Dedifferentiated amniotic fluid mesenchymal stem cell (primary cell): Measurements from ENCODE around the gene TIMM13.
A peak's percentile ranks its signal among the peaks of the same experiment; 100 is the strongest.
"Not testable (repeated sequence)": the region's sequence is repeated elsewhere in the genome, so short reads cannot be mapped to it uniquely, and the experiment has no call there.

Experiments
- DNase-seq: peaks from one replicate; pipeline ENCODE4 v3.0.0-alpha.2; 2016; ENCODE audit errors: extremely low spot score

Gene TIMM13

DNA sequence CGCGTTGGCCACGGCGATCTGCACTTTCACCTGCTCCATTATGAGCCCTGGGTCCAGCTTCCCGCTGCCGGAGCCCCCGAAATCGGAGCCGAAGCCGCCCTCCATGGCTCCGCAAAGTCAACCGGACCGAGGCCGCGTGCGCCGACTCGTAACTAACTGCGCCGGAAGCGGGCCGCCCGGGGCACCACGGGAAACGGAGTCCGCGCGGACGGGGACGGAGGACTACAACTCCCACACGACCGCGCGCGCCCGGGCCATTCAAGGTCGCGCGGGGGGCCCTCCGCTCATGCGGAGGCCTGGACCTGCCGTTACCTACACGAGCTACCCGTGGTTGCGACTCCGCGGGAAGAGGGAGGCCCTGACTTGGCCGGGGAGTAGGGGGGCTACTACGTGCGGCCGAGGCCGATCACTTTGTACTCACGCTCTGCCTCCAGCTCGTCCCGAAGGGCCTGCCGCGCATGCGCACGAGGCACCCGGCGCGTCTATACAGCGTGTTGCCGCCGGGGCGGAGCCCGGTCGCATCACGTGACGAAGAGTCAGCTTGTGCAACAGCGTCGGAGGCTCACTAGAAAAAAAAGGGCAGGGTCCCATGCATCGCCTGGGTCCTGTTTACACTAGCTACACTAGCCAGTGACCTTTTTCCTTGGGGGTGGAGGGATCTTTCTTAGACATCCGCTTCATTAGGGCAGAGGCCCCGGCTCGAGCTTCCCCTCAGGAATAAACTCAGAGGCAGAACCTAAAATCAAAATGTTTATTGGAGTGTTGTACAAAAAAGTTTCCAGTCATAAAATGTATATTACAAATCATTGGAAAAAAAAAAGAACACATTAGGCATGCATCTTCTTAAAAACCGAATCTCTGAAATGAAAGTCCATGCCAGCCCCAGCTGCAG is at the start of gene TIMM13:
TSS of gene TIMM13 (minus strand) at position 158 of the 892 bp plus-strand sequence. CDS start at position 105, 53 bp downstream.
- DNase-seq, result peak; percentile 93

- no peak for DNase-seq
Measured at GRCh38 chr19:2476451-2477140, 49.2 kb upstream of the TIMM13 start.

- DNase-seq, result peak; percentile 97
Measured at GRCh38 chr19:2475702-2476450, 48.5 kb upstream of the TIMM13 start, which contains the start of gene GADD45B. Gene GADD45B, plus strand, starts transcription at chr19:2476127. Its CDS starts 232 bp downstream, at chr19:2476359.

- peak; percentile 28 for DNase-seq
Measured at GRCh38 chr19:2475018-2475701, 47.8 kb upstream of the TIMM13 start.

DNA sequence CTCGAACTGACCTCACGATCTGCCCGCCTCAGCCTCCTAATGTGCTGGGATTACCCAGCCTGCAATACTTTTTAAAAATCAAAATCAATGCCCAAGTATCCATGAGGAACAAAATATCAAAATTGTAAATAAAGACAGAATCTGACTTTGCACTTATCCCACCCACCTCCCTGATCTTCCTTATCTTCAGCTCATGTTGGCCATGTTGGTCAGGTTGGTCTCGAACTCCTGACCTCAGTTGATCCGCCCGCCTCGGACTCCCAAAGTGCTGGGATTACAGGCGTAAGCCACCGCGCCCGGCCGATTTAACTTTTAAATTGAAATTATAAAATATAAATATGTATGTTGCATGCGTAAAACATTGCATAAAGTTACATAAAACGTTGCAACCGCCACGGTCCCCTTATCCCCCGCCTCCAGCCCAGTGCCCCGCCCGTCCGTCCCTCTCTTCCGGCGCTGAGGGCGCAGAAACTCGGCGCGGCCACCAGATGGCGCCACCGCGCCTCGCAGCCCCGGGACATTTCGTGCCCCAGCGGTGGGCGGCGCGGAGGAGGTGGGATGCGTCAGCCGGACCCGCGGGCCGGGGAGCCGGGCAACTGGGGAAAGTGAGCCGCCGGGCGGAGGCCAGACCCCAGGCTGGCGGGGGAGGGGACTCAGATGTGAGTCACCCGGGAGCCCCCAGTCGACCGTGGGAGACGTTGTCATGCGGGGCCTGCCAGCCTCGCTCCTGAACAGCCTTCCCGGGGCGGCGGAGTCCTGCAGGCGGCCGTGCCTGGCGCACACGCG is 47.0 kb upstream of the TIMM13 start:
- DNase-seq, result peak; percentile 76

- not testable (repeated sequence) for DNase-seq
Measured at GRCh38 chr19:2469915-2470200, 42.5 kb upstream of the TIMM13 start.

DNA sequence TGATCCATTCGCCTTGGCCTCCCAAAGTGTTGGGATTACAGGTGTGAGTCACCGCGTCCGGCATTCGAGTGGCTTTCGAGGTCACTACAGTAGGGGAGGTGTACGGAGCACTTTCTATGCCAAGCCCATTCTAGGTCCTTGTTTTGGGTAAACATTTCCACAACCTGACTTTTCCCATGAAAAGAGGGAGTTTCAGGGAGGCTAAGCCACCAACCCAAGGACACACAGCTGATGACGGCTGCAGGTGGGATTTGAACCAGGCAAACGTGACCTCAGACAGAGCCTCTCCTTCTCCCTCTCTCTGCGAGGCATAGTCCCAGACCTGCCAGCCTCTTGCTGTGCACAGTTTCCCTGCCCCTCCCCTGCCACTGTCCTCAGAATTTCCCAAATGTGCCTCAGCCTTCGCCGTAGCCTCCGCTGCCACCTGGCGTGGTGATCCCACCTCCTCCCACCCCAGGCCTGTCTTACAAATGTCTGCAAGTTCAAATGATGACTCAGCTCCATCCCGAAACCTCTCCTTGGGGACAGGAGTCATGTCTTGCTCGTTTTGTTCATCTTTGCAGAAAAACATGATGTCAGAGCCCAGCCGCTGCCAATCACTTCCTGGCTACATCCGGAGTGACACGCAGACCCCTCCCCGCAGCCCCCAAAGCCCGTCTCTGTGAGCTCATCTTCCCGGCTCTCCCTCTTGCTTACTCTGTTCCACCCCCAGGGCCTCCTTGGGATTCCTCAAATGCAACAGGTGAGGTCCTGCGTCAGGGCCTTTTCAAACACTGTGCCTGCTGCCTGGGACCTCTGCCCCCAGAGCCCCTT is 41.9 kb upstream of the TIMM13 start:
- DNase-seq, result peak; percentile 20

DNA sequence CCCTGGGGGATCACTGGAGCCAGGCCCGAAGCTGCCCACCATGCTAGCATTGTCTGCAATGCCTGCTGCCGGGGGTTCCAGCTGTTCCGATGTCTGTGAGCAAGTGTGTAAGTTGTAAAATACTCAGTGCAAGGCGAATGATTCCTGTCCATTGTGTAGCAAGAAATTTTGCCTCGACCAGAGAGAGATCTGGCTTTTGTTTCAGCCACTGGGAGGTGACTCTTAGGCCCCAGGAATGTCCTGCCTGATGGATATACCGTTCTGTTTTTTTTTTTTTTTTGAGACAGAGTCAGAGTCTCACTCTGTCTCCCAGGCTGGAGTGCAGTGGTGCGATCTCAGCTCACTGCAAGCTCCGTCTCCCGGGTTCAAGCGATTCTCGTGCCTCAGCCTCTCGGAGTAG is 41.2 kb upstream of the TIMM13 start:
- no peak for DNase-seq

DNA sequence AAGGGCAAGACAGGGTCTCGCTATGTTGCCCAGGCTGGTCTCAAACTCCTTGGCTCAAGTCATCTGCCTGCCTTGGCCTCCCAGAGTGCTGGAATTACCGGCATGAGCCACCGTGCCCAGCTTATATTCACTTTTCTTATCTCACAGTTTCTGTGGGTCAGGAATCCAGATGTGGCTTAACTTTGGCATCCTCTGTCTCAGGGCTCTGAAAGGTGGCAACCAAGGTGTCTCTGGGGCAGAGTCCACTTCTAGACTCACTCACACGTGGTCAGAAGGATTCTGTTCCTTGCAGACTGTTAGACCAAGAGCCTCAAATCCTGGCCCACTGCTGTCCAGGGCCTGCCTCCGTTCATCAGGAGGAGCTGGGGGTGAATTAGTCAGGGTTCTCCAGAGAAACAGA is 37.0 kb upstream of the TIMM13 start:
- no peak for DNase-seq

- not testable (repeated sequence) for DNase-seq
Measured at GRCh38 chr19:2463694-2464093, 36.3 kb upstream of the TIMM13 start.

DNA sequence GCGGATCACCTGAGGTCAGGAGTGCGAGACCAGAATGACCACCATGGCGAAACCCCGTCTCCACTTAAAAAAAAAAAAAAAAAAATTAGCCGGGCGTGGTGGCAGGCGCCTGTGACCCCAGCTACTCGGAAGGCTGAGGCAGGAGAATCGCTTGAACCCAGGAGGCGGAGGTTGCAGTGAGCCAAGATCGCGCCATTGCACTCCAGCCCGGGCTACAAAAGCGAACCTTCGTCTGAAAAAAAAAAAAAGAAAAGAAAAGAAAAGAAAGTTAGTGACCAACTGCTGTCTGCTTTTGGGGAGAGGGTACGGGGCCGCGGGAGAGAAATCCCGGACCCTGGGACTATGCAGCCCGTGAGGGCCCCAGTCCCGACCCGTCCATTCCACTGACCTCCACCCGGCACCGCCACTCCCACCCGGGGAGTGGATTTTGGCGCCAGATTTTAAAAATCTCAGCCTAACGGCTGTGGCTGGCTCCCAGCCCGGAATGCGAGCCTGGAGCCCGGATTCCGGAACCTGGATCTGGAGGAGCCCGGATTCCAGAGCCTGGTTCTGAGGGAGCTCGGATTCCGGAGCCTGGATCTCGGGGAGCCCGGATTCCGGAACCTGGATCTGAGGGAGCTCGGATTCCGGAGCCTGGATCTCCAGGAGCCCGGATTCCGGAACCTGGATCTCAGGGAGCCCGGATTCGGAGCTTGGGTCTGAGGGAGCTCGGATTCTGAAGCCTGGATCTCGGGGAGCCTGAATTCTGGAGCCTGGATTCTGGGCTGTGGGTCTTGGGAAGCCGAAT is 35.4 kb upstream of the TIMM13 start:
- DNase-seq, result peak; percentile 91

DNA sequence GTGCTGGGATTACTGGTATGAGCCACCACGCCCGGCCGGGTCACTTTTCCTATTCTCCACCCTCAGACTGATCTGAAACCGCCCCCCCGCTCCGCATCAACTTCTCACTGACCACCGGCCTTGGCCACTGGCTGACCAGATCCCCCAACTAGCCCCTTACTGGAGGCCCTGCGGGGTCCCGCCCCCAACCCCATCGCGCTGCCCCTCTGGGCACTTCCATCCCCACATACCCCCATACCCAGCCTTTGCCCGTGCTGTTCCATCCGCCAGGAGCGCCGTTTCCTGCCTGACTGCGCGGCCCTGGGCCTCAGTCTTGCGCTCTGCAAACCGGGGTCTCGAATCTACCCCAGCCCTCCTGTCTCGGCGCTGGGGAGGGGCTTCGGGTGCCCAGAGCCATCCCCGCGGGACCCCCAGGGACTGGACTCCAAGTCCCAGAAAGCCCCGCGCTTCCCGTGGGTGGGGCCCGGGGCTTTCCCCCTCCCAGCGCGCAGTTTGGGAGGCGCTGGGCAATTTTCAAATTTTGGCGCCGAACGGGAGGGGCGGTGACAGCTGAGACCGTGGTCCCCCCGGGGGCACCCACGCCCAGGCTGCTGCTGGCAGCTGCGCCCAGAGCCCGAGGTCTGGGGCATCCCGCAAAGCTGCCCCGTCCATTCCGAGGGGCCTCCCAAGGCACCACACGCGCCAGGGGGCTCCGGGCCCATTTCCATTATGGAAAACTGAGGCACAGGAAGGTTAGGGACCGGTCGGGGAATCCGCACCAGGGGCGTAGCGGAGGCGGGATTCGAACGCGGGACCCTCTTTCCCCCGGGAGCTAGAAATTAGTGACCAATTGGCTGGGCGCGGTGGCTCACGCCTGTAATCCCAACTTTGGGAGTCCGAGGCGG is 34.6 kb upstream of the TIMM13 start:
- no peak for DNase-seq

GRCh38 chr19:2460245-2460644 is 32.9 kb upstream of the TIMM13 start:
- DNase-seq, result no peak

- DNase-seq, result not testable (repeated sequence)
Measured at GRCh38 chr19:2458776-2459175, 31.4 kb upstream of the TIMM13 start.

DNA sequence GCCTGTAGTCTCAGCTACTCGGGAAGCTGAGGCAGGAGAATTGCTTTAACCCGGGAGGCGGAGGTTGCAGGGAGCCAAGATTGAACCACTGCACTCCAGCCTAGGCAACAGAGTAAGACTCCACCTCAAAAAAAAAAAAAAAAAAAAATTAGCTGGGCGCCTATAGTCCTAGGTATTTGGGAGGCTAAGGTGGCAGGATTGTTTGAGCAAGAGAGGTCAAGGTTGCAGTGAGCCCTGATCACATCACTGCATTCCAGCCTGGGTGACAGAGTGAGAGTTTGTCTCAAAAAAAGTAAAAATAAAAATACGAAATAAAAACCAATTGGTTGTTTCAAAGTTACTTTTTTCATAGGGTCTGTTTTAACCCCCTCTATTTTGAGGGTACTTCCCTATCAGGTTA is 30.7 kb upstream of the TIMM13 start:
- DNase-seq, result no peak

DNA sequence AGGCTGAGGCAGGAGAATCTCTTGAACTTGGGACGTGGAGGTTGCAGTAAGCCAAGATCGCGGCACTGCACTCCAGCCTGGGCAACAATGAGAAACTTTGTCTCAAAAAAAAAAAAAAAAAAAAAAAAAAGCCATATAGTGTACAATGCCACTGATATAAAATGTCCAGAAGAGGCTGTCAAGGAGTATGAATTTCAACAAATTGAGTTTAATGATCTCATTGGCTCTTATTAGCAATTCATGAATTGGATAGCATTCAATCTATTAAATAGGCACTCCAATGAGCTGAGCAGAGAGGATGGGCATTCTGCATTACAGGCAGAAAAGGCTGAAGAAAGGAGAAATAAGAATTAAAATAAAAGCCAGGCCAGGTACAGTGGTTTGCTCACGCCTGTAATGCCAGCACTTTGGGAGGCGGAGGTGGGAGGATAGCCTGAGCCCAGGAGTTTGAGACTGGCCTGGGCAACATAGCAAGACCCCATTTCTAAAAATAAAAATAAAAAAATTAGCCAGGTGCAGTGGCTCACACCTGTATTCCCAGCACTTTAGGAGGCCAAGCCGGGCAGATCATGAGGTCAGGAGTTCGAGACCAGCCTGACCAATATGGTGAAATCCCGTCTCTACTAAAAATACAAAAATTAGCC is 30.1 kb upstream of the TIMM13 start:
- DNase-seq, result no peak

DNA sequence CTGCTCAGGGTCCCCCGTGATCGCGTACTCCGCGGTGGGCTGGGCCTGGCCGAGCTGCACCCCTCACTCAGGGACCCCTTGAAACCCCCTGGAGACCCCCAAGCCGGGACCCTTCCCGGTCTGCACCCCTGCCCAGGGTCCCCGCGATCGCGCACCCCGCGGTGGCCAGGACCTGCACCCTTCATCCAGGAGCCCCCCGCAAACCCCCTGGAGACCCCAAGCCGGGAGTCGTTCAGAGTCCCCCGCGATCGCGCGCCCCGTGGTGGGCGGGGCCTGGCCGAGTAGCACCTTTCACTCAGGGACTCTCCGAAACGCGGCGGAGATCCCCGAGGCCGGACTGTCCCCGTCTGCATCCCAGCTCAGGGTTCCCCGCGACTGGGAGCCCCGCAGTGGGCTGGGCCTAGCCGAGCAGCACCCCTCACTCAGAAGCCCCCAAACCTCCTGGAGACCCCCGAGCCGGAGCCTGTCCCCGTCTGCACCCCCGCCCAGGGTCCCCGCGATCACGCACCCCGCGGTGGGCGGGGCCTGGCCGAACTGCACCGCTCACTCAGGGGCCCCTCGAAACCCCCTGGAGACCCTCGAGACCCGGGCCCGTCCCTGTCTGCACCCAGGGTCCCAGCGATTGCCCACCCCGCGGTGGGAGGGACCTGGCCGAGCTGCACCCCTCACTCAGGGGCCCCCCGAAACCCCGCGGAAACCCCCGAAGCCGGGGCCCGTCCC is 28.6 kb upstream of the TIMM13 start:
- DNase-seq, result no peak
